Neural progenitor cell (in vitro differentiated cells): Measurements from ENCODE around the gene CDCA3.

ENCODE experiments used
- EZH2 ChIP-seq: fragments of 200-600 bp; sonication (generic); IDR thresholded peaks from 2 replicates; pipeline ENCODE4 v1.6.1; 2017; ENCODE audit warnings: antibody characterized with exemption, mild to moderate bottlenecking, moderate library complexity
- TF ChIP-seq, protein P1 (sequence below): fragments of 200-600 bp; sonication (generic); IDR thresholded peaks from 2 replicates; pipeline ENCODE4 v1.5.1; 2017; ENCODE audit warnings: antibody characterized with exemption, mild to moderate bottlenecking

DNA sequence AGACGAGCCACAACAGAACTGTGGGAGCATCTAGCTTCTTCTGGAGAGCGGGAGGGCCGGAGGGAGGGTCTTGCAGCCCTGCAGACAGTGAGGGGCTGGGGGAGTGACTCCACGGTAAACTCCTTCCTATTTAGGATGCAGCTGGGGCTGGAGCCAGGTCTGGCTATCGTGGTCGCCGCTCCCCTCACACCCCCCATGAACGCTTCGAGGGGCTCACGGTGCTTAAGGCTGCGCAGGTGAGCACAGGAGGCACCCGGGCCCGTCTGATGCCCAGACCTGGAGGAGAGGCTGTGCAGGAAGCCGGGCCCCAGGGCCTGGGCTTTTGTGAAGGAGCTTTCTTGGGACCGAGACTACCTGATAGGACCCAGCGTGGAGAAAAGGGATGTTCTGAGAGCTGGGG lies 14.2 kb downstream of the CDCA3 start:
- TF ChIP-seq, protein P1, sequence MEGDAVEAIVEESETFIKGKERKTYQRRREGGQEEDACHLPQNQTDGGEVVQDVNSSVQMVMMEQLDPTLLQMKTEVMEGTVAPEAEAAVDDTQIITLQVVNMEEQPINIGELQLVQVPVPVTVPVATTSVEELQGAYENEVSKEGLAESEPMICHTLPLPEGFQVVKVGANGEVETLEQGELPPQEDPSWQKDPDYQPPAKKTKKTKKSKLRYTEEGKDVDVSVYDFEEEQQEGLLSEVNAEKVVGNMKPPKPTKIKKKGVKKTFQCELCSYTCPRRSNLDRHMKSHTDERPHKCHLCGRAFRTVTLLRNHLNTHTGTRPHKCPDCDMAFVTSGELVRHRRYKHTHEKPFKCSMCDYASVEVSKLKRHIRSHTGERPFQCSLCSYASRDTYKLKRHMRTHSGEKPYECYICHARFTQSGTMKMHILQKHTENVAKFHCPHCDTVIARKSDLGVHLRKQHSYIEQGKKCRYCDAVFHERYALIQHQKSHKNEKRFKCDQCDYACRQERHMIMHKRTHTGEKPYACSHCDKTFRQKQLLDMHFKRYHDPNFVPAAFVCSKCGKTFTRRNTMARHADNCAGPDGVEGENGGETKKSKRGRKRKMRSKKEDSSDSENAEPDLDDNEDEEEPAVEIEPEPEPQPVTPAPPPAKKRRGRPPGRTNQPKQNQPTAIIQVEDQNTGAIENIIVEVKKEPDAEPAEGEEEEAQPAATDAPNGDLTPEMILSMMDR, result no peak
- TF ChIP-seq EZH2, result no peak
